Heart left ventricle (tissue), 16 donors: ENCODE measurements around the gene DHDDS. TPM values are rescaled to one million over a fixed set of nuclear protein-coding genes. Genes with fewer than 3 reads are reported as not detected.

Experiments used
- ATAC-seq, 4 donors: fragments of 200-7000 bp; cut with Tn5 transposase; one replicate each; pipeline ENCODE4 v1.9.1; 2020 to 2022; ENCODE audit warnings: moderate library complexity in 4 of 4, mild to moderate bottlenecking in 3 of 4, moderate number of reproducible peaks in 1 of 4
- DNase-seq, 5 donors: peaks; one replicate each; pipeline ENCODE4 v3.0.0-alpha.2; 2020
- H3K27ac ChIP-seq, 12 donors: fragments of 200-600 bp; sonication (generic) in 4 of 12; one replicate each; pipeline versions ENCODE4 v1.5.0 to v1.8.0; 2016 to 2022; ENCODE audit warnings: mild to moderate bottlenecking in 2 of 12
- H3K27me3 ChIP-seq, 9 donors: fragments of 200-600 bp; sonication (generic) in 2 of 9; one replicate each; pipeline versions ENCODE4 v1.5.1 to v1.8.0; 2016 to 2022; ENCODE audit warnings: mild to moderate bottlenecking in 3 of 9
- H3K36me3 ChIP-seq, 9 donors: fragments of 200-600 bp; sonication (generic) in 2 of 9; one replicate each; pipeline versions ENCODE4 v1.5.0 to v1.8.0; 2018 to 2022; ENCODE audit warnings: mild to moderate bottlenecking in 2 of 9
- H3K4me1 ChIP-seq, 12 donors: fragments of 200-600 bp; sonication (generic) in 4 of 12; one replicate each; pipeline versions ENCODE4 v1.5.0 to v1.8.0; 2016 to 2022; ENCODE audit warnings: mild to moderate bottlenecking in 3 of 12
- H3K4me3 ChIP-seq, 12 donors: fragments of 200-600 bp; sonication (generic) in 4 of 12; one replicate each; pipeline versions ENCODE4 v1.5.0 to v1.8.0; 2017 to 2022; ENCODE audit warnings: mild to moderate bottlenecking in 9 of 12, moderate library complexity in 4 of 12
- H3K9me3 ChIP-seq, 12 donors: fragments of 200-600 bp; sonication (generic) in 4 of 12; one replicate each; pipeline versions ENCODE4 v1.5.0 to v1.8.0; 2016 to 2022; ENCODE audit warnings: mild to moderate bottlenecking in 1 of 12
- CTCF ChIP-seq, 12 donors: fragments of 200-600 bp; sonication (generic) in 4 of 12; IDR thresholded peaks; one replicate each; pipeline versions ENCODE4 v1.5.0 to v1.8.0; 2018 to 2022; ENCODE audit warnings: antibody characterized with exemption in 12 of 12, mild to moderate bottlenecking in 5 of 12
- POLR2A ChIP-seq, 2 donors: fragments of 450-650 bp; IDR thresholded peaks; one replicate each; pipeline ENCODE4 v1.6.1; 2017; ENCODE audit warnings: antibody characterized with exemption in 2 of 2, mild to moderate bottlenecking in 2 of 2, moderate library complexity in 2 of 2
- WGBS, 4 donors: extraction: QIAGEN DNeasy Blood & Tissue Kit in 2 of 4; methylation state at CpG; one replicate each; pipeline versions ENCODE4 v1.1.5 to v1.1.7; 2013 to 2018; 5-methylcytosine and 5-hydroxymethylcytosine counted together
- intact Hi-C, 10 donors: fragments of 100-400 bp; cut with DNase I; formaldehyde crosslinking; loops; one replicate each; pipeline versions ENCODE4 v1.11.1 to v1.14.2; 2022
- polyA plus RNA-seq, 2 donors: library from polyadenylated mRNA; stranded (reverse); fragments of 200-250 nt; gene quantifications; one replicate each; pipeline ENCODE4 v1.2.3, GENCODE V29; 2013
- total RNA-seq, 9 donors: library from RNA; depleted of rRNA in 2 of 9; stranded (reverse); fragments of >200 nt in 2 of 9; fragmentation: NEBNext Ultra II Directional in 3 of 9; extraction: Animal tissue kit (Norgen Biotek cat#: 25700) in 3 of 9; gene quantifications; one replicate each; pipeline versions ENCODE4 v1.1.0 to v1.2.4, GENCODE V29; 2016 to 2023
- donor health status: ischemic (EF 13 %, LVEDD 7.1; RV severe dilation, severe dysfunction).
- donor health status: healthy with polysubstance abuse.
- donor health status: DM: no; HTN: yes; CAD: no.
- donor health status: DM: no; HTN: no; CAD: no.
- donor health status: ischemic (EF 25% LVEDD 6.9; RV normal size, moderate dysfunction).
- donor health status: ischemic (EF 25% LVEDD 5.7; RV mildly dilated, moderate dysfunction).
- donor health status: healthy.
- donor health status: DM: yes; HTN: yes; CAD: no.
- donor health status: ischemic (EF 35%, LVEDD 5.7; RV mildly dilated, moderate dysfunction).
- donor health status: nonischemic (EF 11% LVEDD 7.7; RV severe dilation, severe dysfunction).
- donor health status: DM: yes; HTN: yes; CAD: no.
- donor health status: PGD.
- donor health status: ischemic (EF 29% LVEDD 5.4; RV normal size, mild dysfunction).
- donor health status: nonischemic (EF 23%, LVEDD 6.1; RV moderate dilation, normal function).

Gene DHDDS
- total and polyA plus RNA-seq, 11 donors, result 14.1 to 45.0 (median 29.9) TPM

GRCh38 chr1:26459573-26460031 is 27.5 kb downstream of the DHDDS start:
- WGBS, 4 donors, result 56 to 64% (median 60%) methylated on average over 3 of the region's 3 CpGs
- peak in 2 of 5 donors; percentile 12 to 37 for DNase-seq
- H3K36me3 ChIP-seq, result peaks cover 0 to 95% (median 86%) of the 10 kb centered on the region in 9 donors
- H3K4me1 ChIP-seq, result peaks cover 0 to 14% (median 0%) of the 10 kb centered on the region in 12 donors
- H3K9me3 ChIP-seq, result no peaks in the 10 kb centered on the region
- no peak overlapping the region for H3K4me3 ChIP-seq
- peak; percentile 73 to 92 (median 90) for ATAC-seq
- intact Hi-C loops, result no loop called here
- H3K27me3 ChIP-seq, result no peaks in the 10 kb centered on the region
- H3K27ac ChIP-seq, result peak overlapping the region in 11 of 12 donors; percentile 3 to 79 (median 63)
- TF ChIP-seq CTCF (IDR thresholded peaks at IDR 0.05) (no peak), POLR2A (IDR thresholded peaks at IDR 0.05) (no peak)

DNA sequence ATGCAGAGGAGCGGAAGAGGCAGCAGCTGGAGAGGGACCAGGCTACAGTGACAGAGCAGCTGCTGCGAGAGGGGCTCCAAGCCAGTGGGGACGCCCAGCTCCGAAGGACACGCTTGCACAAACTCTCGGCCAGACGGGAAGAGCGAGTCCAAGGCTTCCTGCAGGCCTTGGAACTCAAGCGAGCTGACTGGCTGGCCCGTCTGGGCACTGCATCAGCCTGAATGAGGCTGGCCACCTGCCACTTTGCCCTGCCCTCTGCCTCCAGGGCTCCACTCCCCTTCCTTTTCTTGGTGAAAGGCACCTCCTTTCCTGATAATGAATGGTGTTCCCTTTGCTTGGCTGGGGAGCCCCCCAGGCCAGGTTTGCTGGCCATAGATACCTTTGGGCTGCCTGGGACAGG is 36.8 kb downstream of the DHDDS start:
- Histone ChIP-seq H3K4me3 (no peak overlapping the region), H3K9me3 (no peaks in the 10 kb centered on the region), H3K36me3 (peaks cover 3 to 68% (median 60%) of the 10 kb centered on the region in 9 donors), H3K4me1 (peaks cover 0 to 38% (median 25%) of the 10 kb centered on the region in 12 donors), H3K27me3 (no peaks in the 10 kb centered on the region), H3K27ac (no peak overlapping the region)
- 64 to 85% (median 75%) methylated on average over 6 to 10 of the region's 10 CpGs for WGBS, 4 donors
- intact Hi-C loops, result loop anchor here in 1 of 10 donors (5.0 kb wide), 1 partner anchor 37 kb away; the partner anchor contains the start of gene DHDDS
- ATAC-seq (no peak), DNase-seq (no peak)
- TF ChIP-seq CTCF (IDR thresholded peaks at IDR 0.05) (no peak), POLR2A (IDR thresholded peaks at IDR 0.05) (no peak)

- H3K36me3 ChIP-seq, result peaks cover 3 to 68% (median 60%) of the 10 kb centered on the region in 9 donors
- H3K9me3 ChIP-seq, result no peaks in the 10 kb centered on the region
- DNase-seq (no peak), ATAC-seq (no peak)
- no peak overlapping the region for H3K4me3 ChIP-seq
- TF ChIP-seq POLR2A (IDR thresholded peaks at IDR 0.05) (no peak), CTCF (IDR thresholded peaks at IDR 0.05) (no peak)
- WGBS, 4 donors, result 89 to 95% (median 92%) methylated on average over 5 of the region's 5 CpGs
- intact Hi-C loops, result loop anchor here in 1 of 10 donors (5.0 kb wide), 1 partner anchor 37 kb away; the partner anchor contains the start of gene DHDDS
- no peaks in the 10 kb centered on the region for H3K27me3 ChIP-seq
- H3K27ac ChIP-seq, result no peak overlapping the region
- peaks cover 0 to 40% (median 31%) of the 10 kb centered on the region in 12 donors for H3K4me1 ChIP-seq
Observed at GRCh38 chr1:26469558-26469957, 37.4 kb downstream of the DHDDS start.

DNA sequence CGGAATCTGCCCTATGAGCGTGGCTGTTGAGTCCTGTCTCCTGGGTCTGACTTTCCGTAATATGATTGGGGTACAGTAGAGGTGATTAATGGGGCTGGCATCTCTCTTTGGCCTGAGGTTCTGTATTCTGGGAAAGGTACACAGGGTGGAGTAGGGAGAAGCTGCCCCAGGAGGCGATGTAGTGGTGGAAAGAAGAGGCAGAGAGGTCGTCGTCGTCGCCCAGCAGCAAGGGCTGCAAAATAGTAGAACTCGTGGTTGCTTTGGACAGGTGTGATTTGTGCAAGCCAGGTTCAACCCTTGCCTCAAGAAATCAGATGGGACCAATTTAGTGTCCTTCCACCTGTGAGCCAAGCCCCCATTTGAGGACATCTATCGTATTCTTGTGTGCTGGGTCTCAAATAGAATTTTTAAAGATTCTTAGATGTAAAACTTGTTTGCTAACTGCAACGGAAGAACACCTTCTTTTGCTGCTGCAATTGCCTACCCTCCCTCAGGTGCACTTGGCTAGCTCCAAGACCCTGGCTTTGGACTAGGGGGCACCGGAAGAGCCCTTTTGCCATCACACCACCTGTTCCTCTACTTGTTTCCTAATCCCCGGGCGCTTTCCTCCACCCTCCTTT is 38.9 kb downstream of the DHDDS start:
- H3K27me3 ChIP-seq, result no peaks in the 10 kb centered on the region
- ATAC-seq, result no peak
- TF ChIP-seq CTCF (IDR thresholded peaks at IDR 0.05), result no peak
- TF ChIP-seq POLR2A (IDR thresholded peaks at IDR 0.05), result no peak
- no peak for DNase-seq
- H3K4me1 ChIP-seq, result peaks cover 0 to 41% (median 33%) of the 10 kb centered on the region in 12 donors
- 44 to 56% (median 47%) methylated on average over 14 of the region's 14 CpGs for WGBS, 4 donors
- H3K4me3 ChIP-seq, result peak overlapping the region in 8 of 12 donors; percentile 67 to 100 (median 88)
- no peaks in the 10 kb centered on the region for H3K9me3 ChIP-seq
- H3K27ac ChIP-seq, result peak overlapping the region in 3 of 12 donors; percentile 92 to 100 (median 99)
- peaks cover 0 to 62% (median 54%) of the 10 kb centered on the region in 9 donors for H3K36me3 ChIP-seq
- intact Hi-C loops, result loop anchor here in 1 of 10 donors (5.0 kb wide), 1 partner anchor 39 kb away; the partner anchor contains the start of gene DHDDS
